H1 (cell line): Measurements from ENCODE around the gene FCN3. TPM values are rescaled to one million over a fixed set of nuclear protein-coding genes. Genes with fewer than 3 reads are reported as not detected.

Experiments used
- CTCF ChIA-PET: fragments of 300-600 bp; sonication (Branson Sonifier 250); formaldehyde crosslinking; loops from one replicate; lab custom pipeline; 2021; ENCODE audit not compliant: partially characterized antibody; lab: Charles Lee
- POLR2A ChIA-PET: fragments of 300-600 bp; sonication (Branson Sonifier 250); formaldehyde crosslinking; loops from one replicate; lab custom pipeline; 2021; ENCODE audit warnings: inconsistent platforms; ENCODE audit not compliant: partially characterized antibody; lab: Charles Lee
- DNase-seq, 2 experiments: peaks; one replicate each; pipeline versions ENCODE4 v3.0.0 to v3.0.0-alpha.2; 2010 to 2022; ENCODE audit warnings: low spot score in 2 of 2, low read depth in 1 of 2, mixed read lengths in 1 of 2
- FAIRE-seq: peaks from 2 replicates; lab custom pipeline; 2011; peaks lifted over from hg19 to GRCh38; lab: Jason Lieb, UNC
- H2AFZ ChIP-seq: 2 replicates; pipeline ENCODE4 v1.8.1; 2012; ENCODE audit warnings: low read length, inconsistent platforms
- H2AK5ac ChIP-seq: 2 replicates; pipeline ENCODE4 v1.6.1; 2013; ENCODE audit warnings: low read depth, low read length
- H2BK120ac ChIP-seq: replicated peaks from 2 replicates; pipeline ENCODE3; 2013; ENCODE audit warnings: low read depth, low read length, inconsistent platforms
- H2BK12ac ChIP-seq: 2 replicates; pipeline ENCODE4 v1.6.1; 2013; ENCODE audit warnings: low read depth, low read length
- H2BK15ac ChIP-seq: 2 replicates; pipeline ENCODE4 v1.6.1; 2013; ENCODE audit warnings: low read length
- H2BK20ac ChIP-seq: 2 replicates; pipeline ENCODE4 v1.6.1; 2013; ENCODE audit warnings: low read length
- H2BK5ac ChIP-seq: 2 replicates; pipeline ENCODE4 v1.6.1; 2013; ENCODE audit warnings: low read depth, low read length
- H3K14ac ChIP-seq: 2 replicates; pipeline ENCODE4 v1.6.1; 2013; ENCODE audit warnings: inconsistent platforms; ENCODE audit not compliant: insufficient read length
- H3K18ac ChIP-seq: 2 replicates; pipeline ENCODE4 v1.6.1; 2013; ENCODE audit warnings: low read length; ENCODE audit errors: extremely low read depth
- H3K23ac ChIP-seq: 2 replicates; pipeline ENCODE4 v1.6.1; 2013; ENCODE audit warnings: inconsistent platforms; ENCODE audit not compliant: insufficient read length
- H3K23me2 ChIP-seq: 2 replicates; pipeline ENCODE4 v1.6.1; 2013; ENCODE audit warnings: low read depth, low read length
- H3K27ac ChIP-seq: 2 replicates; pipeline ENCODE4 v1.6.1; 2011; ENCODE audit warnings: low read depth, low read length, inconsistent platforms
- H3K27me3 ChIP-seq, 4 experiments: replicated peaks in 1 of 4; 1 replicate in 1 of 4; 2 replicates in 3 of 4; pipeline versions ENCODE4 v1.6.1 to v1.8.1; 2011 to 2013; ENCODE audit warnings: low read length in 3 of 4, mild to moderate bottlenecking in 3 of 4, inconsistent platforms in 2 of 4, mixed read lengths in 2 of 4, moderate library complexity in 1 of 4; ENCODE audit not compliant: control insufficient read depth in 3 of 4, insufficient read depth in 3 of 4; ENCODE audit errors: extremely low read depth in 1 of 4
- H3K36me3 ChIP-seq, 4 experiments: 2 replicates each; pipeline versions ENCODE4 v1.6.1 to v1.8.1; 2011 to 2013; ENCODE audit warnings: mild to moderate bottlenecking in 4 of 4, low read length in 3 of 4, moderate library complexity in 2 of 4, control low read depth in 1 of 4, inconsistent platforms in 1 of 4; ENCODE audit not compliant: insufficient read depth in 4 of 4, control insufficient read depth in 2 of 4
- H3K4ac ChIP-seq: replicated peaks from 2 replicates; pipeline ENCODE3; 2013; ENCODE audit warnings: low read length, low read depth, mixed read lengths, inconsistent platforms; ENCODE audit not compliant: insufficient read length
- H3K4me1 ChIP-seq, 4 experiments: replicated peaks in 1 of 4; 1 replicate in 1 of 4; 2 replicates in 3 of 4; pipeline versions ENCODE4 v1.6.1 to v1.8.1; 2011 to 2013; ENCODE audit warnings: low read length in 3 of 4, inconsistent platforms in 2 of 4, mixed read lengths in 1 of 4; ENCODE audit not compliant: insufficient read depth in 4 of 4, control insufficient read depth in 3 of 4
- H3K4me2 ChIP-seq, 2 experiments: 2 replicates each; pipeline versions ENCODE4 v1.6.1 to v1.8.1; 2011 to 2013; ENCODE audit warnings: low read depth in 2 of 2, low read length in 2 of 2, control low read depth in 1 of 2, inconsistent platforms in 1 of 2, mild to moderate bottlenecking in 1 of 2; ENCODE audit not compliant: insufficient read depth in 1 of 2
- H3K4me3 ChIP-seq, 4 experiments: fragments of 200-600, 300-600 bp in 1 of 4; sonication (generic), shearing (Covaris generic), sonication (Bioruptor Twin) in 1 of 4; 2 replicates each; pipeline versions ENCODE4 v1.5.1 to v1.8.1; 2011 to 2016; ENCODE audit warnings: low read length in 4 of 4, low read depth in 3 of 4, control low read depth in 2 of 4, inconsistent platforms in 2 of 4, mild to moderate bottlenecking in 2 of 4, mixed read lengths in 1 of 4, moderate library complexity in 1 of 4; ENCODE audit not compliant: insufficient read depth in 2 of 4; ENCODE audit errors: extremely low read depth in 1 of 4
- H3K56ac ChIP-seq: replicated peaks from 2 replicates; pipeline ENCODE3; 2013; ENCODE audit warnings: low read depth, mild to moderate bottlenecking, mixed read lengths, low read length, inconsistent platforms; ENCODE audit not compliant: insufficient read length
- H3K79me1 ChIP-seq: 2 replicates; pipeline ENCODE4 v1.6.1; 2013; ENCODE audit warnings: low read depth, low read length, control low read depth
- H3K79me2 ChIP-seq, 2 experiments: 2 replicates each; pipeline versions ENCODE4 v1.6.1 to v1.8.1; 2012 to 2013; ENCODE audit warnings: low read length in 2 of 2, mild to moderate bottlenecking in 2 of 2, inconsistent platforms in 1 of 2; ENCODE audit not compliant: insufficient read depth in 2 of 2, control insufficient read depth in 1 of 2
- H3K9ac ChIP-seq, 4 experiments: replicated peaks in 1 of 4; 1 replicate in 1 of 4; 2 replicates in 3 of 4; pipeline versions ENCODE4 v1.6.1 to v1.8.1; 2011 to 2013; ENCODE audit warnings: low read depth in 3 of 4, low read length in 3 of 4, control low read depth in 2 of 4, mild to moderate bottlenecking in 2 of 4, moderate library complexity in 2 of 4, inconsistent platforms in 1 of 4; ENCODE audit errors: extremely low read depth in 1 of 4
- H3K9me3 ChIP-seq, 2 experiments: 2 replicates each; pipeline versions ENCODE4 v1.6.1 to v1.8.1; 2012 to 2013; ENCODE audit warnings: mild to moderate bottlenecking in 2 of 2, moderate library complexity in 2 of 2, control low read depth in 1 of 2, inconsistent platforms in 1 of 2, low read depth in 1 of 2, low read length in 1 of 2, mixed read lengths in 1 of 2; ENCODE audit not compliant: insufficient read depth in 2 of 2
- H4K20me1 ChIP-seq, 2 experiments: replicated peaks in 1 of 2; 2 replicates each; pipeline versions ENCODE3 to v1.8.1; 2011 to 2013; ENCODE audit warnings: inconsistent platforms in 2 of 2, low read length in 2 of 2, mild to moderate bottlenecking in 1 of 2; ENCODE audit not compliant: insufficient read depth in 2 of 2, control insufficient read depth in 1 of 2
- H4K5ac ChIP-seq: 2 replicates; pipeline ENCODE4 v1.6.1; 2013; ENCODE audit warnings: low read length, low read depth, mixed read lengths, inconsistent platforms; ENCODE audit not compliant: insufficient read length
- H4K8ac ChIP-seq: 2 replicates; pipeline ENCODE4 v1.8.0; 2013; ENCODE audit warnings: mild to moderate bottlenecking, moderate library complexity, low read length, inconsistent platforms; ENCODE audit not compliant: insufficient read depth; ENCODE audit errors: extremely low read depth
- H4K91ac ChIP-seq: replicated peaks from 2 replicates; pipeline ENCODE3; 2013; ENCODE audit warnings: low read length, mixed read lengths, inconsistent platforms; ENCODE audit not compliant: insufficient read length
- BACH1 ChIP-seq: IDR thresholded peaks from 2 replicates; pipeline ENCODE4 v1.6.1; 2012; ENCODE audit warnings: low read length, improper control_type of control experiment
- BRCA1 ChIP-seq: IDR thresholded peaks from 2 replicates; pipeline ENCODE4 v1.6.1; 2012; ENCODE audit warnings: low read depth, low read length, improper control_type of control experiment
- HDAC2 ChIP-seq, 2 experiments: fragments of 300-600 bp in 1 of 2; sonication (generic) in 1 of 2; IDR thresholded peaks; 2 replicates each; pipeline ENCODE4 v1.6.1; 2011 to 2012; ENCODE audit warnings: low read depth in 2 of 2, low read length in 2 of 2, mild to moderate bottlenecking in 2 of 2, moderate library complexity in 2 of 2, borderline replicate concordance in 1 of 2, inconsistent platforms in 1 of 2
- KDM5A ChIP-seq: fragments of 200-600 bp; IDR thresholded peaks from 2 replicates; pipeline ENCODE4 v1.7.1; 2012; ENCODE audit warnings: mild to moderate bottlenecking, low read length, inconsistent platforms, mixed read lengths
- MAX ChIP-seq: IDR thresholded peaks from 2 replicates; pipeline ENCODE4 v1.6.1; 2012; ENCODE audit warnings: inconsistent platforms
- POLR2A ChIP-seq, 2 experiments: IDR thresholded peaks; 1 replicate in 1 of 2; 2 replicates in 1 of 2; pipeline ENCODE4 v1.6.1; 2011; ENCODE audit warnings: low read depth in 2 of 2, low read length in 2 of 2, mild to moderate bottlenecking in 2 of 2; ENCODE audit errors: control extremely low read depth in 1 of 2
- SIX5 ChIP-seq: IDR thresholded peaks from 2 replicates; pipeline ENCODE4 v1.6.1; 2011; ENCODE audit warnings: mild to moderate bottlenecking, low read depth, low read length
- SP1 ChIP-seq: IDR thresholded peaks from 2 replicates; pipeline ENCODE4 v1.6.1; 2011; ENCODE audit warnings: low read depth, low read length
- SP4 ChIP-seq: IDR thresholded peaks from 2 replicates; pipeline ENCODE4 v1.6.1; 2012; ENCODE audit warnings: low read length, inconsistent platforms
- TBP ChIP-seq: IDR thresholded peaks from 2 replicates; pipeline ENCODE4 v1.6.1; 2011; ENCODE audit warnings: low read depth, low read length, improper control_type of control experiment
- TEAD4 ChIP-seq: IDR thresholded peaks from 2 replicates; pipeline ENCODE4 v1.6.1; 2012; ENCODE audit warnings: low read depth, low read length, inconsistent platforms, mixed read lengths
- WGBS, 2 experiments: shearing (Covaris generic) in 1 of 2; methylation state at CpG; one replicate each; pipeline versions ENCODE4 v1.1.6 to v1.1.7; 2013 to 2015; ENCODE audit warnings: low lambda C conversion rate in 2 of 2, mixed read lengths in 2 of 2, inconsistent platforms in 1 of 2, low coverage in 1 of 2, missing lambda C conversion rate in 1 of 2; ENCODE audit not compliant: insufficient replicate concordance in 2 of 2, insufficient coverage in 1 of 2, insufficient read length in 1 of 2; ENCODE audit errors: extremely low coverage in 1 of 2, missing lambda C conversion rate in 1 of 2; 5-methylcytosine and 5-hydroxymethylcytosine counted together
- polyA plus RNA-seq, 7 experiments: library from polyadenylated mRNA; depleted of rRNA in 3 of 7; stranded (reverse) in 5 of 7; unstranded in 2 of 7; fragments of >200 nt in 5 of 7; fragments of 200-250 nt in 2 of 7; gene quantifications; 1 replicate in 5 of 7; 2 replicates in 1 of 7; 4 replicates in 1 of 7; pipeline versions ENCODE4 v1.2.1 to v1.2.3, GENCODE V29; 2011 to 2013; ENCODE audit warnings: missing spikeins in 2 of 7, mixed read lengths in 2 of 7
- total RNA-seq: library from RNA; stranded (reverse); fragmentation: NEBNext Ultra II Directional; extraction: Animal tissue kit (Norgen Biotek cat#: 25700); gene quantifications from 2 replicates; pipeline ENCODE4 v1.2.1, GENCODE V29; 2021

FCN3 gene
- total and polyA plus RNA-seq, 2 of the 8 experiments (the other 6 are each of a cell fraction or from before 2014, with no cell fraction given): 0.30 to 0.57 TPM

- H3K14ac ChIP-seq: no peak overlapping the region
- DNase-seq: peak in 1 of 2 experiments; percentile 70
- peak overlapping the region; percentile 83 to 84 for H3K4me2 ChIP-seq
- no peak overlapping the region for H3K9ac ChIP-seq
- H3K27me3 ChIP-seq: peaks cover 12 to 47% (median 36%) of the 10 kb centered on the region in 4 experiments
- H3K23ac ChIP-seq: no peak overlapping the region
- H3K18ac ChIP-seq: peak overlapping the region; percentile 87
- H2BK15ac ChIP-seq: peak overlapping the region; percentile 88
- H4K20me1 ChIP-seq: peaks cover 0 to 11% of the 10 kb centered on the region in 2 experiments
- ChIA-PET POLR2A (interaction anchor here (0.9 to 10.3 kb wide), 3 partner anchors 7 to 31 kb away, joined by 3 to 101 read pairs (median 4); no protein-coding TSS in a partner anchor), CTCF (interaction anchor here (0.7 to 28.8 kb wide), 11 partner anchors 8 to 302 kb away, joined by 3 to 625 read pairs (median 37); partner anchors contain the start of genes CD164L2, FCN3, GPR3 and MAP3K6)
- WGBS, 2 experiments: 9% methylated on average over 23 of the region's 71 CpGs; no CpG with 5 or more reads in 1 of the 2 experiments
- H4K8ac ChIP-seq: peak overlapping the region; percentile 68; the same call in 1 of the 2 replicates
- peak overlapping the region; percentile 84; the same call in 1 of the 2 replicates for H2AFZ ChIP-seq
- no peaks in the 10 kb centered on the region for H3K9me3 ChIP-seq
- peak overlapping the region; percentile 81 for H4K91ac ChIP-seq
- H2BK120ac ChIP-seq: no peak overlapping the region
- H3K27ac ChIP-seq: no peak overlapping the region
- H2BK12ac ChIP-seq: peak overlapping the region; percentile 80; the same call in 1 of the 2 replicates
- no peak overlapping the region for H4K5ac ChIP-seq
- H3K4ac ChIP-seq: peak overlapping the region; percentile 94
- H3K36me3 ChIP-seq: no peaks in the 10 kb centered on the region
- FAIRE-seq: no peak
- no peaks in the 10 kb centered on the region for H3K79me2 ChIP-seq
- no peak overlapping the region for H3K56ac ChIP-seq
- peaks cover 14% of the 10 kb centered on the region for H3K23me2 ChIP-seq
- H3K4me1 ChIP-seq: peaks cover 3 to 22% (median 12%) of the 10 kb centered on the region in 4 experiments
- no peaks in the 10 kb centered on the region for H3K79me1 ChIP-seq
- 0 out of 2 replicates have a peak overlapping the region, but pooled peaks have one; percentile 32 for H2BK20ac ChIP-seq
- H2AK5ac ChIP-seq: no peak overlapping the region
- peak overlapping the region; percentile 35; the same call in 1 of the 2 replicates for H2BK5ac ChIP-seq
- H3K4me3 ChIP-seq: peak overlapping the region; percentile 55 to 89 (median 66)
- no peak for TF ChIP-seq SIX5
- peak; percentile 53; the same call in 1 of the 2 replicates for TF ChIP-seq MAX
- TF ChIP-seq KDM5A: no peak
- no peak for TF ChIP-seq BRCA1
- no peak for TF ChIP-seq SP1
- TF ChIP-seq BACH1: peak; percentile 7; the same call in 1 of the 2 replicates
- TF ChIP-seq HDAC2 (IDR thresholded peaks at IDR 0.05; ENCODE audit: borderline replicate concordance in 1 of 2, low read depth in 2 of 2, low read length in 2 of 2): no peak
- TF ChIP-seq POLR2A (IDR thresholded peaks at IDR 0.05; ENCODE audit: control extremely low read depth in 1 of 2, low read depth in 2 of 2, low read length in 2 of 2): no peak
- no peak for TF ChIP-seq SP4
- TF ChIP-seq TEAD4: no peak
- no peak for TF ChIP-seq TBP
Measured at GRCh38 chr1:27360159-27361043, 14.2 kb downstream of the FCN3 start.
